ENCODE data around the gene TTC28. TPM values are rescaled to one million over a fixed set of nuclear protein-coding genes. Genes with fewer than 3 reads are reported as not detected.
"Not testable (repeated sequence)": the region's sequence is repeated elsewhere in the genome, so short reads cannot be mapped to it uniquely, and the experiment has no call there.

TTC28 gene
- total RNA-seq, 2 experiments from 2014 or later, result 0.71 to 0.97 TPM

DNA sequence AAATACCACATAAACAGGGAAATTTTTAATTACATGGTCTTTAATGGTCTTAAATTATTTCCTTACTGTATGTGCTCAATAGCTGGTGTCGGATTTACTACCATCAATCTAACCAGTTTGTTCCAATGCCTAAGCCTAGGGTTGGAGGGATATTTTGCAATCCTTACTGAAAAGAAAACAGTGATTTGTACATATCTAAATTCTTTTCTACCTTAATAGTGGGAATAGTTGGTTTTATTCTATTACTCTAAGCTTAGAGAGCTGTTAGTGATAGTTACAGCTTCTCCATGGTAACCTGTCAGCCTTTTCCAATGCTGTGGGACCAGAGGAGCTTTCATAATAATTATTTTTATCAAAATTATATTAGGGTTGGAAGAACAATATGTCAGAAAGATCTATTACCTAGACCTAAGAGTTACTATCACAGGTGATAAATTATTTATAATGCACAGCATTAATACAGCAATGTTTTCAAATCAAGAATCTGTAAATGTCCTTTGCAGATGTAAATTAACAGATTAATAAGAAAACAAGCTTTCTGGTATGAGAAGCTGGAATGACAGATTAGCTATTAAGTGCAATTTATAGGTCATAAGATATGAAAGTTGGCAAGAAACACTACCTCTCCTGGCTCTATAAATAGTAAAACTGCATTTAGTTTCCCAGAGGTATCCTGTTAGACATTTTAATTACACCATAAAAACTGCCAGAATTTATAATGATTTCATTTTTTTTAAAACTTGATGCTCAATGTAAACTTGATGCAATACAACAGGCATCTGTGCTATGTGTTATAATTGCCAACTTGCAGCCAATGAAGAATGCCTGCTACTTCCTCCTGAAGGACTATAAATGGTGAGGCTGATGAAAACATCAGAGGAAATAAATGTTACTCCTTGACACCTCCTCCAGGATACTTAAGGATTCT, 498.6 kb downstream of the TTC28 start:
- DNase-seq (no peak), ATAC-seq (ENCODE audit: low read depth) (no peak)
- Mint-ChIP-seq H3K4me1 (no peaks in the 10 kb centered on the region), H3K27ac (no peak overlapping the region), H3K27me3 (peaks cover 2% of the 10 kb centered on the region), H3K36me3 (no peaks in the 10 kb centered on the region), H3K4me3 (no peak overlapping the region), H3K9me3 (no peaks in the 10 kb centered on the region)
- POLR2A ChIA-PET, result no interaction called here

DNA sequence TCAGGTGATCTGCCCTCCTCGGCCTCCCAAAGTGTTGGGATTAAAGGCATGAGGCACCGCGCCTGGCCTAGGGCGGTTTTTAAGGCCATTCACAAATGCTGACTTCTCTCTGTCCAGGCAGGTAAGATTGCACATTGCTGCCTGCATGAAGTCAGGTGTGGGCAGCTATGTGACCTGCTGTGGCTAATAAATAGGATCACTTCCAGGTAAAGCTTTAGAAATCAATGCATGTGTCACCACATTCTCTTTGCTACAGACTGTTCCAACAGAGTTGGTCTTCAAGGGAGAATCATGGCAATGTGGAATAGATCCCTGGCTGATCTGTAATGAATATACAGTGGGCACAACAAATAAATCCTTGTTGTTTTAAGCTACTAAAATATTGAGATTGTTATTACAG, 500.2 kb downstream of the TTC28 start:
- POLR2A ChIA-PET, result no interaction called here
- Mint-ChIP-seq H3K27me3 (peaks cover 2% of the 10 kb centered on the region), H3K27ac (no peak overlapping the region), H3K4me1 (no peaks in the 10 kb centered on the region), H3K4me3 (no peak overlapping the region), H3K36me3 (no peaks in the 10 kb centered on the region), H3K9me3 (no peaks in the 10 kb centered on the region)
- DNase-seq (no peak), ATAC-seq (ENCODE audit: low read depth) (no peak)

DNA sequence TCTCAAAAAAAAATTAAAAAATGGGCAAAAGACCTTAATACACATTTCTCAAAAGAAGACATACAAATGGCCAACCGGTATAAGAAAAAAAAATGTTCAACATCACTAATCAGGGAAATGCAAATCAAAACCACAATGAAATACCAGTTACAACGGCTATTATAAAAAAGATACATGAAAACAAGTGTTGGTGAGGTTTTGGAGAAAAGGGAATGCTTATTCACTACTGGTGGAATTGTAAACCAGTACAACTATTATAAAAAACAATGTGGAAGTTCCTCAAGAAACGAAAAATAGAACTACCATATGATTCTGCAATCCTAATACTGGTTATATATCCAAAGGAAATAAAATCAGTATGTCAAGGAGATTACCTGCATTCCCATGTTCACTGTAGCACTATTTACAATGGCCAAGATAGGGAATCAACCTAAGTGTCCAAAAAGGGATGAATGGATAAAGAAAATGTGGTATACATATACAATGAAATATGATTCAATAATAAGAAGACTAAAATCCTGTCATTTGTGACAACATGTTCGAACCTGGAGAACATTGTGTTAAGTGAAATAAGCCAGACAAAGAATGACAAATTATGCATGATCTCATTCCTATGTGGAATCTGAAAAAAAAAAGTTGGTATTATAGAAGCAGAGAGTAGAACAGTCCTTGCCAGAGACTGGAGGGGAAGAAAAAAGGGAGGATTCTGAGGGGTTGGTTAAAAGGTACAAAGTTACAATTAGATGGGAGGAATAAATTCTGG, 503.7 kb downstream of the TTC28 start:
- Mint-ChIP-seq H3K9me3 (no peaks in the 10 kb centered on the region), H3K27me3 (no peaks in the 10 kb centered on the region)
- POLR2A ChIA-PET, result no interaction called here

DNA sequence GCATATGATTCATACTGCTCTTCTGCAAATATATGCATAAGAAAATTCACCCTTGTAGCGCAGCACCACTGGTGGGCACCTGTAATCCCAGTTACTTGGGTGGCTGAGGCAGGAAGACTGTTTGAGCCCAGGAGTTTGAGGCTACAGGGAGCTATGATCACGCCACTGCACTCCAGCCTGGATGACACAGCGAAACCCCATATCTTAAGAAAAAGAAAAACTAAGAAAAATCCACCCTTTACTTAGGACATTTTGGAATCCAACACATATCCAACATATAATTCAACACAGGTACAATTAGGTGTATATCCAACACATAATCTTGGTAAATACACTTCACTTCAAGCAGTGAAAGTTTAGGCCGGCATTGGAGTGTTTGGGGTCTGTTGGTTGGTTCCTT, 505.1 kb downstream of the TTC28 start:
- H3K27me3 Mint-ChIP-seq, result no peaks in the 10 kb centered on the region
- H3K36me3 Mint-ChIP-seq, result no peaks in the 10 kb centered on the region

More for the DNA sequence above, 503.7 kb downstream of the TTC28 start:
- no peak for DNase-seq
- no peaks in the 10 kb centered on the region for H3K36me3 Mint-ChIP-seq
- no peaks in the 10 kb centered on the region for H3K4me1 Mint-ChIP-seq
- ATAC-seq (ENCODE audit: low read depth), result no peak
- H3K27ac Mint-ChIP-seq, result no peak overlapping the region
- no peak overlapping the region for H3K4me3 Mint-ChIP-seq

DNA sequence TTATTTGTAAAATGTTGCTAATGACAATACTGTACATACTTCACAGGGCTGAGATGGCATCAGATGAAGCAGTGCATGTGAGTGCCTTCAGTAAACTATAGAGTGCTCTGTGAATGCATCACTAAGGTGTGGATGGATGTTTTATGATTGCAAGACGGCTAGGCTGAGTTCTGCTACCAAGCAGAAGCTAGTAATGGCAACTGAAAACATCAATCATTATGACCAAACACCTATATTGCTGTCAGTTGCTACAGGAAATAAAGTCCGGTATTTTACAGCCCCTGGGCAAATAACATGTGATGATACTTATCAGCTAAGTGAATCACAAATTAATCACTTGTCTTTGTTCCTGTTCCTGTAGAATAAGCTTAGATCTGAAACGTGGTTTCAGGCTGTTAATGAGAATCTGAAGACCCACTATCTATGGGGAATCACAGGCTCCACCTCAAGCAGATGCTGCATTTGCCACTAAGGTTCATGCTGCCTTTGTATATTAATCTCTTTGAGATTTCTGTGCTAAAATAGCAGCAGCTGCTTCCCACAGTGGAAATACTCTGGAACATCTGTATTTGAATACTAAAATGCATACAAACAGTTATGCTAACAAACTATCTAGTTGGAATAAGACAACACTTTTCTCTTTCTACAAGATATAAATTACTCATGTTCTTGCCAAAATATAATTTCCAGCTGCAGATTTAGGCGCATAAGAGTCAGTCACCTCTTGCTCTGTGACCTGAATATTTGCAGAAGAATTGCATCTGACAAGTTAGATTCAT, 506.6 kb downstream of the TTC28 start:
- POLR2A ChIA-PET, result no interaction called here
- ATAC-seq (ENCODE audit: low read depth), result no peak
- H3K36me3 Mint-ChIP-seq, result no peaks in the 10 kb centered on the region

More for the DNA sequence above, 505.1 kb downstream of the TTC28 start:
- H3K4me3 Mint-ChIP-seq, result no peak overlapping the region
- no peaks in the 10 kb centered on the region for H3K4me1 Mint-ChIP-seq
- POLR2A ChIA-PET, result no interaction called here
- ATAC-seq (ENCODE audit: low read depth), result no peak
- DNase-seq, result no peak
- no peak overlapping the region for H3K27ac Mint-ChIP-seq
- no peaks in the 10 kb centered on the region for H3K9me3 Mint-ChIP-seq

DNA sequence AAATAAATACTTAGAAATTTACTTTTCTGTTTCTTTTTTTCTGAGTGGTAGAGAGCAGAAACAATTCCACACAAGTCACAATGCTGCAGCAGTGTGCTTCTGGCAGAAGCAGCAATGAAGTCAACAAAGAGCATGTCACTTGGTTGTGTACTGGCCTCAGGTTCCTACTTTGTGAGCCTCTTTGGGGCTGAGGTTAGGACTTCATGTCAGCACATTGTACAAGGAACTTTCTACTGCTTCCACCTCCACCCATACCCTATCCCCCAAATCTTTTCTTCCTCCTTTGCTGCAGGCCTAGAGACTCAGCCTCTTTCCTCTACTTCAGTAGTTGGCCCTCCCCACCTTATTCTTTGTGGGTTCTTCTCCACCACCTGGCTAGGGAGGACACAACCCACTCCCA, 507.9 kb downstream of the TTC28 start:
- Mint-ChIP-seq H3K4me1 (no peaks in the 10 kb centered on the region), H3K4me3 (no peak overlapping the region), H3K27me3 (no peaks in the 10 kb centered on the region), H3K36me3 (no peaks in the 10 kb centered on the region), H3K27ac (no peak overlapping the region), H3K9me3 (peaks cover 4% of the 10 kb centered on the region)
- POLR2A ChIA-PET, result no interaction called here
- no peak for DNase-seq
- ATAC-seq (ENCODE audit: low read depth), result no peak

More for the DNA sequence above, 506.6 kb downstream of the TTC28 start:
- Mint-ChIP-seq H3K4me3 (no peak overlapping the region), H3K27me3 (no peaks in the 10 kb centered on the region), H3K4me1 (no peaks in the 10 kb centered on the region), H3K9me3 (peaks cover 2% of the 10 kb centered on the region), H3K27ac (no peak overlapping the region)
- DNase-seq, result no peak

DNA sequence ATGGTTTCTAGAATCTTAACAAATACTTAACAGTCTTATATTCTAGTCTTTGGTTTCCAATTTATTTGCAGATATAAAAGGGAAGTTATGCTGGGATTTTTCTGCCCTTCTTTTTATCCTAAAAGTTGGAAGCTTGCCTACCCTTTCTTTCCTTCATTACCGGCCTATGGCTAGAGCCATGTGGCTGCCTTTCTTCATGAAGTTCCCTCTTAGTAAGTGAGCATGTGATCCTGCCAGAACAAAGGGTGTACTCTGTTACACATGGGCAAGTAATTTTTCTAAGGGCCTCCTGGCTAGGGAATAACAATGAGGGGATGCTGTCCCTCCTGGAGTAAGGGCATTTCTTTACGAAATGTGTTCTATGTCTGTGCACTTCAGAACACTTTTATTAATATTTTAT, 508.5 kb downstream of the TTC28 start:
- ATAC-seq (ENCODE audit: low read depth), result no peak
- POLR2A ChIA-PET, result no interaction called here

DNA sequence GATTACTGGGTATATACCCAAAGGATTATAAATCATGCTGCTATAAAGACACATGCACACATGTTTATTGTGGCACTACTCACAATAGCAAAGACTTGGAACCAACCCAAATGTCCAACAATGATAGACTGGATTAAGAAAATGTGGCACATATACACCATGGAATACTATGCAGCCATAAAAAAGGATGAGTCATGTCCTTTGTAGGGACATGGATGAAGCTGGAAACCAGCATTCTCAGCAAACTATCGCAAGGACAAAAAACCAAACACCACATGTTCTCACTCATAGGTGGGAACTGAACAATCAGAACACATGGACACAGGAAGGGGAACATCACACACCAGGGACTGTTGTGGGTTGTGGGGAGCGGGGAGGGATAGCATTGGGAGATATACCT, 510.3 kb downstream of the TTC28 start:
- H3K4me1 Mint-ChIP-seq; H3K27me3 Mint-ChIP-seq; H3K4me3 Mint-ChIP-seq; H3K36me3 Mint-ChIP-seq; H3K27ac Mint-ChIP-seq; POLR2A ChIA-PET; ATAC-seq (ENCODE audit: low read depth); H3K9me3 Mint-ChIP-seq; DNase-seq: not testable (repeated sequence)

More for the DNA sequence above, 508.5 kb downstream of the TTC28 start:
- H3K4me1 Mint-ChIP-seq, result no peaks in the 10 kb centered on the region
- H3K4me3 Mint-ChIP-seq, result no peak overlapping the region
- H3K27ac Mint-ChIP-seq, result no peak overlapping the region
- no peaks in the 10 kb centered on the region for H3K36me3 Mint-ChIP-seq
- DNase-seq, result no peak
- H3K9me3 Mint-ChIP-seq, result peaks cover 6% of the 10 kb centered on the region
- no peaks in the 10 kb centered on the region for H3K27me3 Mint-ChIP-seq

DNA sequence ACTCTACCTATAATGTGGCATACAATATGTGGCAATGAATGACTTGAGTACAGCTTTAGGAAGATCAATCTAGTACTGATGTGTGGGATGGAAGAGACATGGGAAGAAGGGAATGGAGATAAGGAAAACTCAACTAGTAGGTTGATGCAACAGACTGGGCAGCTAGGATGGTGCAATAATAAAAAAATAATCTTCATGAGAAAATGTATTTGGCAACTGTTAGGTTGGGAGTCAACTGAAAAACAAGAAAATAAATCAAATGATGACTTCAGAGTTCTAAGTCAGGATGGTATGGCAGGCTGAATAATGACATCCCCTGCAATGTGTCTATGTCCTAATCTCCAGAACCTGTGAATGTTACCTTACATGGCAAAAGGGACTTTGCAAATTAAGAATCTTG, 523.8 kb downstream of the TTC28 start:
- POLR2A ChIA-PET, result no interaction called here
- Mint-ChIP-seq H3K27ac (no peak overlapping the region), H3K9me3 (no peaks in the 10 kb centered on the region), H3K4me1 (no peaks in the 10 kb centered on the region), H3K27me3 (no peaks in the 10 kb centered on the region), H3K36me3 (no peaks in the 10 kb centered on the region), H3K4me3 (no peak overlapping the region)
- DNase-seq (no peak), ATAC-seq (ENCODE audit: low read depth) (no peak)

DNA sequence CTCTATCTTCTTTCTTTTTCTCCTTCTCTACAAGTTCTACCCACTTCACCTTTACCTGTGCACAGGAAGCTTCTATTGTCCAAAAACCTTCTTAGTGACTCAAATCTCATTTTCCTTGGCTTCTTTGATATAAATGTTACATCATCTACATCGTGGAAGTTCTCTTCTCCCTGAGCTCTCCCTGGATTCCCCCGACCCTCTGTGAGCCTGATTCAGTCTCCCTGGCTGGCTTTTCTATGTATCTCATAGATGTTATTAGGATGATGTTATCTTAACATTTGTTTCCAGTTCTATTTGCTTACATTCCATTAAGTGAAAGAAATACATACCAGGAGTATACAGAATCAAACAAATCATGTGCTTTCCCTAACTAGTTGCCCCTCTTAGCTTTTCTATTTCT, 524.8 kb downstream of the TTC28 start:
- H3K4me3 Mint-ChIP-seq, result no peak overlapping the region
- no peaks in the 10 kb centered on the region for H3K36me3 Mint-ChIP-seq
- no peak for ATAC-seq (ENCODE audit: low read depth)
- DNase-seq, result no peak
- H3K4me1 Mint-ChIP-seq, result no peaks in the 10 kb centered on the region
- H3K9me3 Mint-ChIP-seq, result no peaks in the 10 kb centered on the region
- POLR2A ChIA-PET, result no interaction called here
- H3K27me3 Mint-ChIP-seq, result no peaks in the 10 kb centered on the region
- no peak overlapping the region for H3K27ac Mint-ChIP-seq

DNA sequence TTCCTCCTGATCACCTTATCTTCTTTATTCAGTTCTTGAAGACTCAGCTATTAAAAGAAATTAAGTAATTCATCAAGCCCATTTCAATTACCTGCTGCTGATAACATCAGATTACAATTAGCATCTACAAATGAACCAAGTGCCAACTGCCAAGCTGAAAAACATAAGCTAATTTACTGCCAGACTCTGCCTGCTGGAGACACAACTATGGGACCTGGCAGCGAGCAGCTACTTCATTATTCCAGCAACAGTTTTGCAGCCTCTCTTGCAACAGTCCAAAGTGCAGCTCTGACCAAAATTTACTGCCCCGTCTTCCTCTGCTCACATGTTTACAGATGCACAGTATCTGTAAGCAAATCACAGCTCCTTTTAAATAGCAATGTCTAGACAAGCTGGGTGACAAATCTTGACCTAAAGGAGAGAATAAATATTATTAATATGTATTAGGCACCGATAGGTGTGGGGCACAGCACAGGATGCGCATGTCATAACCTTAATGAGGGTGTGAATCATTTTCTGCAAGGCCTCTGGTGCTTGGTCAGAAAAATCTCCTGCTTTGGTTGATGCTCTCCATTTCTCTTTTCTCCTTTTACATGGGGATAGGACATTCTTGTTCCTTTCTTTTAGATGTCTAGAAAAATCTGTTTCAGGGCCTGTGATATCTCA, 528.4 kb downstream of the TTC28 start:
- no peak for DNase-seq
- POLR2A ChIA-PET, result no interaction called here
- H3K36me3 Mint-ChIP-seq, result no peaks in the 10 kb centered on the region
- H3K4me1 Mint-ChIP-seq, result no peaks in the 10 kb centered on the region
- no peak for ATAC-seq (ENCODE audit: low read depth)
- no peaks in the 10 kb centered on the region for H3K9me3 Mint-ChIP-seq
- H3K4me3 Mint-ChIP-seq, result no peak overlapping the region
- H3K27me3 Mint-ChIP-seq, result no peaks in the 10 kb centered on the region
- H3K27ac Mint-ChIP-seq, result no peak overlapping the region

DNA sequence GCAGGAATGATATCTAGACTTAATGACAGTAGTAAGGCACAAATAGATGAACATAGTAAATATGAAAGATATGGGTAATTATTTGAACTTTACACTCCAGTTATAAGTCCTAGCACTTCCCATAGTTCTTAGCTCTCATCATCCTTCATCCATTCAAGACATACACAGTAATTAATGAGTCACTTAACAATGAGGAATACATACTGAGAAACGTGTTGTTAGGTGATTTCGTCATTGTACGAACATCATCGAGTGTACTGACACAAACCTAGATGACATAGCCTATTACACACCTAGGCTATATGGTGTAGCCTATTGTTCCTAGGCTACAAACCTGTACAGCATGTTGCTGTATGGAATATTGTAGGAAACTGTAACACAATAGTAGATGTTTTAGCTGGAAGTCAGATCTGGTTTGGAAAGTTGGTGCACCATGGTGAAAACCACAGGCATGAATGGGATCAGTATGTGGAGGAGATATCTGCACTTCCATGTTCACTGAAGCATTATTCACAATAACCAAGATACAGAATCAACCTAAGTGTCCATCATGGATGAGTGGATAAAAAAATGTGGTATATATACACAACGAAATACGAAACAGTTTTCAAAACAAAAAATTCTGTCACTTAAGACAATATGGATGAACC, 530.7 kb downstream of the TTC28 start:
- DNase-seq (no peak), ATAC-seq (ENCODE audit: low read depth) (no peak)
- POLR2A ChIA-PET, result no interaction called here
- Mint-ChIP-seq H3K27me3 (no peaks in the 10 kb centered on the region), H3K4me1 (no peaks in the 10 kb centered on the region), H3K27ac (no peak overlapping the region), H3K4me3 (no peak overlapping the region), H3K36me3 (no peaks in the 10 kb centered on the region), H3K9me3 (no peaks in the 10 kb centered on the region)

DNA sequence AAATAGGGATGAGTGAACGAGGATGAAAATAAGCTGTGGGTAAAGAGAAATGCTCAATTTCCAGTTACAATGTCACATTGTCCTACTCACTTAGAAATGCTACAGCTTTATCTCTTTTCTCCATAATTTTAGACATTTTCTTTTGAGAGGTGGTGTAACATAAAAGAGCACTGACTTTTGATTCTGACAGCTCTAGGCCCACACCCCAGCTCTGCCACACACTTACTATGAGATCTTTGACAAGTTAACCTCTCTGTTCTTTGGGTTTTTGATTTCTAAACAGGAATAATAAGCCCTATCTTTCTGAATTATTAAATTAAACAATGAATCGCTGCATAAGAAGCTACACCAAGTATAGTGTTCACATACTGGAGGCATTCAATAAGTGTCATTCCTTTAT, 532.2 kb downstream of the TTC28 start:
- Mint-ChIP-seq H3K9me3 (no peaks in the 10 kb centered on the region), H3K4me3 (no peak overlapping the region), H3K36me3 (no peaks in the 10 kb centered on the region), H3K27me3 (peaks cover 2% of the 10 kb centered on the region), H3K27ac (no peak overlapping the region), H3K4me1 (no peaks in the 10 kb centered on the region)
- DNase-seq, result no peak
- POLR2A ChIA-PET, result no interaction called here
- ATAC-seq (ENCODE audit: low read depth), result no peak

Measured in activated naive CD8-positive, alpha-beta T cell treated with anti-CD3 and anti-CD28 coated beads, Interleukin-2, amount 10 ng/mL, durations not matched to agents 7 days and 5 days (primary cell).